OCI-LY3 (cell line): ENCODE data around the gene PRKAR1B.

Source experiments
- CTCF ChIP-seq: fragments of 200-600, 300-600 bp; sonication (generic); IDR thresholded peaks from 2 replicates; pipeline ENCODE4 v1.5.1; 2014; ENCODE audit warnings: antibody characterized with exemption, low read length, low read depth
- EZH2phosphoT487 ChIP-seq: fragments of 200-600 bp; shearing (Covaris generic); IDR thresholded peaks from 2 replicates; pipeline ENCODE4 v1.6.1; 2018; ENCODE audit warnings: antibody characterized with exemption, mixed run types, low read depth

- TF ChIP-seq CTCF: no peak
- no peak for TF ChIP-seq EZH2phosphoT487
Measured at GRCh38 chr7:729140-730000, 2.3 kb upstream of the PRKAR1B start.
